Neural crest cell (in vitro differentiated cells): Measurements from ENCODE around the gene TMTC4. TPM values are rescaled to one million over a fixed set of nuclear protein-coding genes. Genes with fewer than 3 reads are reported as not detected.

Experiments used
- DNase-seq: peaks from one replicate; pipeline ENCODE4 v3.0.0; 2021; ENCODE audit warnings: low read depth, mixed read lengths, low spot score
- H3K27ac Mint-ChIP-seq: one replicate; pipeline ENCODE4 v1.8.0; 2021; ENCODE audit warnings: mild to moderate bottlenecking, mixed read lengths; ENCODE audit not compliant: unreplicated experiment
- H3K27me3 Mint-ChIP-seq: 2 replicates; pipeline ENCODE4 v1.8.0; 2021; ENCODE audit warnings: low read depth, mild to moderate bottlenecking, mixed read lengths
- H3K36me3 Mint-ChIP-seq: 2 replicates; pipeline ENCODE4 v1.8.0; 2021; ENCODE audit warnings: low read depth, mild to moderate bottlenecking, mixed read lengths
- H3K4me1 Mint-ChIP-seq: 2 replicates; pipeline ENCODE4 v1.8.0; 2021; ENCODE audit warnings: mixed read lengths
- H3K4me3 Mint-ChIP-seq: one replicate; pipeline ENCODE4 v1.8.0; 2021; ENCODE audit warnings: mild to moderate bottlenecking, mixed read lengths
- H3K9me3 Mint-ChIP-seq: 2 replicates; pipeline ENCODE4 v1.8.0; 2021; ENCODE audit warnings: mixed read lengths
- total RNA-seq: library from RNA; stranded (reverse); gene quantifications from 2 replicates; pipeline ENCODE4 v1.2.1, GENCODE V29; 2021
- TF ChIP-seq, protein P1 (sequence below): fragments of 200-600 bp; sonication (generic); conservative IDR thresholded peaks from 2 replicates; pipeline ENCODE4 v1.5.0; 2021; ENCODE audit warnings: antibody characterized with exemption, mild to moderate bottlenecking

TMTC4 gene
- total RNA-seq, 1 donor from 2014 or later: 51.7 TPM

DNA sequence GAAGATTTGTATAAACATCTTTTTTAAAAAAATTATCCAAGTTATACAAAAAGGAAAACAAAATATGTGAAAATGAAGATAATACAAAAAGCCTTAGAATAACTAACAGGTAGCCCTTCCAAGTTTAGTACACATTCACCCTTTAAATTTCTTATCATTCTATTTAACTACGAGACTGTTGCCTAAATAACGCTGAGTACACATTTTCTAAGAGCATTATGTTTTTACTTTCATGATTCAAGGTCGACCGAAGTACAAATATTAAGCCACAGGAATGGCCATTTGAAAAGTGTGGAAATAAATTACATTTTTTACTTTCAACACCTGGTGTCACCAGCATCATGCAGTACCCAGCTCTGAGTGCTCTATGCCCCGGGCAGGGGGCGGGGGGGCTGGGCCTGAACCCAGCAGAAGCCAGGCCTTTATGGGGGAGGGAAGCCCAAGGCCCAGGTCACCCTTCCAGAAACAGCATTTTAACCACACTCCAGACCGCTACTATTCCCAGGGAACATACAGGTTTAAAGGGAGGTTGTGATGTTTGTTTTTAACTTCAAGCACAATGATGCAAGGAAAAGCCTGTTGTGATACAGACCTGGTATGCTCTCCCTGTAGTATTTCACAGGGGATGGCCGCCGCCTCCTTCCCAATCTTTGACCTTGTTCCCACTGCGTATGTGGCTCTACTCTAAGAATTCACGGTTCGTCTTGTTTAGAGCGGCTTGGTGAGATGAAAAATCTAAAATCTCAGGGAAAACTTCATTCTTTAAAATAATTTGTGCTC lies 110.0 kb downstream of the TMTC4 start:
- Mint-ChIP-seq H3K4me3 (no peak overlapping the region), H3K27me3 (no peaks in the 10 kb centered on the region), H3K9me3 (peaks cover 7% of the 10 kb centered on the region), H3K4me1 (peaks cover 9% of the 10 kb centered on the region), H3K27ac (no peak overlapping the region), H3K36me3 (peaks cover 2% of the 10 kb centered on the region)
- TF ChIP-seq, protein P1, sequence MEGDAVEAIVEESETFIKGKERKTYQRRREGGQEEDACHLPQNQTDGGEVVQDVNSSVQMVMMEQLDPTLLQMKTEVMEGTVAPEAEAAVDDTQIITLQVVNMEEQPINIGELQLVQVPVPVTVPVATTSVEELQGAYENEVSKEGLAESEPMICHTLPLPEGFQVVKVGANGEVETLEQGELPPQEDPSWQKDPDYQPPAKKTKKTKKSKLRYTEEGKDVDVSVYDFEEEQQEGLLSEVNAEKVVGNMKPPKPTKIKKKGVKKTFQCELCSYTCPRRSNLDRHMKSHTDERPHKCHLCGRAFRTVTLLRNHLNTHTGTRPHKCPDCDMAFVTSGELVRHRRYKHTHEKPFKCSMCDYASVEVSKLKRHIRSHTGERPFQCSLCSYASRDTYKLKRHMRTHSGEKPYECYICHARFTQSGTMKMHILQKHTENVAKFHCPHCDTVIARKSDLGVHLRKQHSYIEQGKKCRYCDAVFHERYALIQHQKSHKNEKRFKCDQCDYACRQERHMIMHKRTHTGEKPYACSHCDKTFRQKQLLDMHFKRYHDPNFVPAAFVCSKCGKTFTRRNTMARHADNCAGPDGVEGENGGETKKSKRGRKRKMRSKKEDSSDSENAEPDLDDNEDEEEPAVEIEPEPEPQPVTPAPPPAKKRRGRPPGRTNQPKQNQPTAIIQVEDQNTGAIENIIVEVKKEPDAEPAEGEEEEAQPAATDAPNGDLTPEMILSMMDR: no peak
- no peak for DNase-seq

GRCh38 chr13:100563779-100564178 lies 110.8 kb downstream of the TMTC4 start:
- H3K4me1 Mint-ChIP-seq: peaks cover 9% of the 10 kb centered on the region
- H3K27ac Mint-ChIP-seq: no peak overlapping the region
- H3K27me3 Mint-ChIP-seq: no peaks in the 10 kb centered on the region
- H3K9me3 Mint-ChIP-seq: peaks cover 5% of the 10 kb centered on the region
- TF ChIP-seq, protein P1: no peak
- no peak for DNase-seq
- peaks cover 2% of the 10 kb centered on the region for H3K36me3 Mint-ChIP-seq
- no peak overlapping the region for H3K4me3 Mint-ChIP-seq

GRCh38 chr13:100561599-100562204 lies 112.9 kb downstream of the TMTC4 start:
- Mint-ChIP-seq H3K27ac (no peak overlapping the region), H3K9me3 (peaks cover 3% of the 10 kb centered on the region), H3K4me3 (no peak overlapping the region), H3K4me1 (peaks cover 9% of the 10 kb centered on the region), H3K27me3 (no peaks in the 10 kb centered on the region), H3K36me3 (peaks cover 2% of the 10 kb centered on the region)
- DNase-seq: no peak
- TF ChIP-seq, protein P1: no peak

DNA sequence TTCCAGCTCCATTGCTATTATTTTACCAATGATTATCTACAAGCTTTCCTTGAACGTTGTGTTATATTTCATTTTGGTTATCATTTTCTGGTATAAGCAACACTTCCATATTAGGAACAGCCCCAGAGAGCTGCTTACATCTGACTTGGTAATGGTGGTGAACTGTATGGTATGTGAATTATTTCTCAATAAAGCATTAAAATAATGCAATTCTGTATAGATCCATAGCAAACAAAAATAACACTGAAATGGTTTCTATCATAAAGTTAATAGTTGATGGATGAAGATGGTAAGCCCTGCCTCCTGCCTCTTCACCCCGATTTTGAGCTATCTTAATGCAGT lies 113.5 kb downstream of the TMTC4 start:
- no peak for DNase-seq
- Mint-ChIP-seq H3K4me3 (no peak overlapping the region), H3K4me1 (peaks cover 9% of the 10 kb centered on the region), H3K9me3 (peaks cover 3% of the 10 kb centered on the region), H3K27me3 (no peaks in the 10 kb centered on the region), H3K36me3 (no peaks in the 10 kb centered on the region), H3K27ac (no peak overlapping the region)
- TF ChIP-seq, protein P1: no peak

- Mint-ChIP-seq H3K4me3 (no peak overlapping the region), H3K9me3 (peaks cover 3% of the 10 kb centered on the region), H3K36me3 (no peaks in the 10 kb centered on the region), H3K4me1 (peaks cover 9% of the 10 kb centered on the region), H3K27me3 (no peaks in the 10 kb centered on the region), H3K27ac (peak overlapping the region; percentile 5)
- DNase-seq: no peak
- TF ChIP-seq, protein P1: no peak
These were observed 114.0 kb downstream of the TMTC4 start for GRCh38 chr13:100560498-100561157.
